Keratinocyte (primary cell): Measurements from ENCODE around the gene CINP. TPM values are rescaled to one million over a fixed set of nuclear protein-coding genes. Genes with fewer than 3 reads are reported as not detected.

Experiments
- DNase-seq: peaks from one replicate; pipeline ENCODE4 v3.0.0-alpha.2; 2011; ENCODE audit warnings: low read depth, missing footprints, low spot score
- FAIRE-seq: peaks from 2 replicates; lab custom pipeline; 2011; peaks lifted over from hg19 to GRCh38; lab: Jason Lieb, UNC
- H2AFZ ChIP-seq: 2 replicates; pipeline ENCODE4 v1.6.0; 2012; ENCODE audit warnings: low read length, control low read depth, inconsistent platforms; ENCODE audit not compliant: control insufficient read depth
- H3K27ac ChIP-seq: 2 replicates; pipeline ENCODE4 v1.5.1; 2011; ENCODE audit warnings: low read length; ENCODE audit not compliant: control insufficient read depth, insufficient read depth
- H3K27me3 ChIP-seq: 3 replicates; pipeline ENCODE4 v1.6.0; 2011; ENCODE audit warnings: low read length; ENCODE audit not compliant: control insufficient read depth, insufficient read depth; ENCODE audit errors: extremely low read depth
- H3K36me3 ChIP-seq, 2 experiments: 2 replicates in 1 of 2; 3 replicates in 1 of 2; pipeline ENCODE4 v1.5.1; 2011; ENCODE audit warnings: low read length in 2 of 2, mild to moderate bottlenecking in 1 of 2; ENCODE audit not compliant: control insufficient read depth in 2 of 2, insufficient read depth in 2 of 2; ENCODE audit errors: extremely low read depth in 1 of 2
- H3K4me1 ChIP-seq: 3 replicates; pipeline ENCODE4 v1.5.1; 2011; ENCODE audit warnings: low read length; ENCODE audit not compliant: control insufficient read depth, insufficient read depth; ENCODE audit errors: extremely low read depth
- H3K4me2 ChIP-seq: 3 replicates; pipeline ENCODE4 v1.6.0; 2011; ENCODE audit warnings: low read depth, low read length; ENCODE audit not compliant: control insufficient read depth, insufficient read depth; ENCODE audit errors: extremely low read depth
- H3K4me3 ChIP-seq, 3 experiments: fragments of 200-600 bp in 1 of 3; sonication (generic) in 1 of 3; 2 replicates in 2 of 3; 3 replicates in 1 of 3; pipeline ENCODE4 v1.5.1; 2011 to 2016; ENCODE audit warnings: low read length in 3 of 3, mild to moderate bottlenecking in 3 of 3, control low read depth in 2 of 3, inconsistent platforms in 1 of 3, low read depth in 1 of 3, mixed read lengths in 1 of 3, mixed run types in 1 of 3, moderate library complexity in 1 of 3; ENCODE audit not compliant: control insufficient read depth in 2 of 3, insufficient read depth in 2 of 3; ENCODE audit errors: extremely low read depth in 1 of 3
- H3K79me2 ChIP-seq: 2 replicates; pipeline ENCODE4 v1.6.0; 2012; ENCODE audit warnings: low read length; ENCODE audit not compliant: control insufficient read depth, insufficient read depth
- H3K9ac ChIP-seq: 3 replicates; pipeline ENCODE4 v1.6.0; 2011; ENCODE audit warnings: low read length; ENCODE audit not compliant: control insufficient read depth, insufficient read depth; ENCODE audit errors: extremely low read depth
- H3K9me1 ChIP-seq: 3 replicates; pipeline ENCODE4 v1.6.0; 2011; ENCODE audit warnings: low read length; ENCODE audit not compliant: control insufficient read depth, insufficient read depth; ENCODE audit errors: extremely low read depth
- H3K9me3 ChIP-seq: 2 replicates; pipeline ENCODE4 v1.5.1; 2012; ENCODE audit warnings: low read depth, low read length; ENCODE audit not compliant: control insufficient read depth
- H4K20me1 ChIP-seq: 3 replicates; pipeline ENCODE4 v1.6.0; 2011; ENCODE audit warnings: low read length; ENCODE audit not compliant: control insufficient read depth, insufficient read depth; ENCODE audit errors: extremely low read depth
- EZH2 ChIP-seq: IDR thresholded peaks from one replicate; pipeline ENCODE4 v1.6.1; 2012; ENCODE audit warnings: inconsistent platforms, mild to moderate bottlenecking, low read length, moderate library complexity
- dilution Hi-C: fragments of 300-500 bp; cut with MboI; formaldehyde crosslinking; loops from one replicate; pipeline ENCODE4 v1.7.0; 2020; ENCODE audit warnings: low sequenced_read_pairs; ENCODE audit not compliant: extremely low pct_ligation_motif_present
- polyA plus RNA-seq, 5 experiments: library from polyadenylated mRNA; depleted of rRNA in 3 of 5; stranded (reverse) in 3 of 5; stranded (forward) in 1 of 5; unstranded in 1 of 5; fragments of >200 nt; gene quantifications; 1 replicate in 1 of 5; 2 replicates in 3 of 5; 3 replicates in 1 of 5; pipeline versions ENCODE4 v1.2.1 to v1.2.3, GENCODE V29; 2011 to 2012; ENCODE audit warnings: missing spikeins in 2 of 5, low read depth in 1 of 5, low replicate concordance in 1 of 5
- TF ChIP-seq, protein P1 (sequence below), 3 experiments: IDR thresholded peaks in 1 of 3; conservative IDR thresholded peaks in 1 of 3; optimal IDR thresholded peaks in 1 of 3; 2 replicates in 2 of 3; 3 replicates in 1 of 3; pipeline versions ENCODE3 to v1.5.1; 2011; ENCODE audit warnings: low read length in 3 of 3, mild to moderate bottlenecking in 3 of 3, moderate library complexity in 2 of 3, control low read depth in 1 of 3, inconsistent platforms in 1 of 3; ENCODE audit not compliant: insufficient read depth in 2 of 3; ENCODE audit errors: extremely low read depth in 1 of 3

The CINP gene
- polyA plus RNA-seq, 1 donor (not counting 4 experiments of a cell fraction or from before 2014, with no cell fraction given): 49.3 TPM

DNA sequence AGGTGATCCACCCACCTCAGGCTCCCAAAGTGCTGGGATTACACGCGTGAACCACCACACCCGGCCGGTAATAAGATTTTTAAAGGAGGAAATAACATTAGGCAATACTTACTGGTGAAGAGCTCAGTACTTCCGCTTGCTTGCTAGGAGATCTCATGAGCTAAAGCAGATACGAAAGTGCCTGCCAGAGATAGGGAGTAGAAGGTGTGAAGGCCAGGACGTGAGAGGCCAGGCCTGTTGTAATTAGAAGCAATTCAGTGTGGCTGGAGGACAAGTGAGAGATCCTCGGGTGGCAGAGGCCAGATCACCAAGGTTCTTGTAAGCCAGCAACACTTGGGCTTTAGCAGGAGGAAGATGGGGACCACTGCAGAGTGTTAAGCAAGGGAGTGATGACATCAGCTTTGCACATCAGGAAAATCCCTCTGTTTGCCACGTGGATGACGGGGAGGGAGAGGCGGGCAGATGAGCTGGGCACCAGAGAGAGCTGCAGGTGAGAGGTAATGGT, 7.7 kb upstream of the CINP start:
- DNase-seq: no peak
- no peaks in the 10 kb centered on the region for H3K9me3 ChIP-seq

DNA sequence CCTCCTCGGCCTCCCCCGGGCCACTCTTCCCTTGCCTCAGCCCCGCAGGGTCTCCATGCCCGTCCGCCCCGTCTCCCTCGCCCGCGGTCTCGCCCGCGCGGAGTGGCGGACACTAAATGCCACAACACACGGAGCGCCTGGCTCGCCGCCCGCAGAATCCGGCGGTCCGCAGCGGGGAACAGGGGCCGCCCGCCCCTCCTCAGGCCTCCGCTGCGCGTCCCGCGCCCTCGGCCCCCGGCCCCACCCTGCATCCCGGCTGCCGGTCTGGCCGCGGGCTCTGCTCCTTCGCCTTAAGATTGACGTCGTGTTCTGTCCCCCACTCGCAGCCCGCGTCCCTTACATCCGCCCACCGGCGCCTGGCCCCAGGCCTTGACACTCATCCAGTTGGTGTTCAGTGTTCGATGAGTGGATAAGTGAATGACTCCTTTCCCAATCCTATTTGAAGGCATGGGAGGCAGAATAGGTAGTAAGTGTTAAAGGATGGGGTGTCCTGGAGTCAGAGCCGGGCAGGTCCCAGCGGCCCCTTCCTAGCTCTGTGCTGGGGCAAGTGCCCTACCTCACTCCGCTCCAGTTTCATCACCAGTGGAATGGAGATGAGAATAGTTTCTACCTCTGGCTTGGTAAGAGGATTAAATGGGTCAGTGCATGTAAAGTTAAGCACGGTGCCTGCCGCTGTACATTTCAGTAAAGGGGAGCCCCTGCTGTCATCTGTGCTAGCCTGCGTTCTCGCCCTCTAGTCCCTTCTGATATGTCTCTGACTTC, 673 bp upstream of the CINP start:
- Histone ChIP-seq H3K27ac (peak overlapping the region; percentile 69), H3K4me3 (peak overlapping the region; percentile 73 to 85 (median 75)), H3K27me3 (no peaks in the 10 kb centered on the region), H3K79me2 (peaks cover 38% of the 10 kb centered on the region), H3K4me2 (peak overlapping the region; percentile 81), H3K9me3 (no peaks in the 10 kb centered on the region), H3K9ac (peak overlapping the region; percentile 84), H2AFZ (peak overlapping the region; percentile 37), H4K20me1 (no peaks in the 10 kb centered on the region), H3K36me3 (peaks cover 0 to 3% of the 10 kb centered on the region in 2 experiments), H3K9me1 (no peaks in the 10 kb centered on the region), H3K4me1 (peaks cover 11% of the 10 kb centered on the region)
- no peak for TF ChIP-seq EZH2
- TF ChIP-seq, protein P1, sequence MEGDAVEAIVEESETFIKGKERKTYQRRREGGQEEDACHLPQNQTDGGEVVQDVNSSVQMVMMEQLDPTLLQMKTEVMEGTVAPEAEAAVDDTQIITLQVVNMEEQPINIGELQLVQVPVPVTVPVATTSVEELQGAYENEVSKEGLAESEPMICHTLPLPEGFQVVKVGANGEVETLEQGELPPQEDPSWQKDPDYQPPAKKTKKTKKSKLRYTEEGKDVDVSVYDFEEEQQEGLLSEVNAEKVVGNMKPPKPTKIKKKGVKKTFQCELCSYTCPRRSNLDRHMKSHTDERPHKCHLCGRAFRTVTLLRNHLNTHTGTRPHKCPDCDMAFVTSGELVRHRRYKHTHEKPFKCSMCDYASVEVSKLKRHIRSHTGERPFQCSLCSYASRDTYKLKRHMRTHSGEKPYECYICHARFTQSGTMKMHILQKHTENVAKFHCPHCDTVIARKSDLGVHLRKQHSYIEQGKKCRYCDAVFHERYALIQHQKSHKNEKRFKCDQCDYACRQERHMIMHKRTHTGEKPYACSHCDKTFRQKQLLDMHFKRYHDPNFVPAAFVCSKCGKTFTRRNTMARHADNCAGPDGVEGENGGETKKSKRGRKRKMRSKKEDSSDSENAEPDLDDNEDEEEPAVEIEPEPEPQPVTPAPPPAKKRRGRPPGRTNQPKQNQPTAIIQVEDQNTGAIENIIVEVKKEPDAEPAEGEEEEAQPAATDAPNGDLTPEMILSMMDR (optimal IDR thresholded peaks at IDR 0.05 in 1 of 3, IDR thresholded peaks at IDR 0.05 in 1 of 3, conservative IDR thresholded peaks at IDR 0.05 in 1 of 3; ENCODE audit: extremely low read depth in 1 of 3, insufficient read depth in 2 of 3, low read length in 3 of 3): no peak
- peak; percentile 21 for DNase-seq
- FAIRE-seq: no peak
- dilution Hi-C loops: no loop called here

More for the DNA sequence above, 7.7 kb upstream of the CINP start:
- Histone ChIP-seq H3K4me2 (no peak overlapping the region), H3K27ac (no peak overlapping the region), H3K4me1 (no peaks in the 10 kb centered on the region), H3K4me3 (no peak overlapping the region), H3K27me3 (no peaks in the 10 kb centered on the region), H3K9me1 (no peaks in the 10 kb centered on the region), H2AFZ (no peak overlapping the region), H3K36me3 (no peaks in the 10 kb centered on the region), H3K9ac (no peak overlapping the region), H4K20me1 (no peaks in the 10 kb centered on the region), H3K79me2 (peaks cover 27% of the 10 kb centered on the region)
- FAIRE-seq: no peak
- TF ChIP-seq EZH2: no peak
- TF ChIP-seq, protein P1 (optimal IDR thresholded peaks at IDR 0.05 in 1 of 3, IDR thresholded peaks at IDR 0.05 in 1 of 3, conservative IDR thresholded peaks at IDR 0.05 in 1 of 3; ENCODE audit: extremely low read depth in 1 of 3, insufficient read depth in 2 of 3, low read length in 3 of 3): no peak
- dilution Hi-C loops: no loop called here
